Hypothalamus (tissue), 51 donors: ENCODE data around the gene MACROD2.
"Not testable (repeated sequence)": the region's sequence is repeated elsewhere in the genome, so short reads cannot be mapped to it uniquely, and the experiment has no call there.

Source experiments
- DNase-seq, 51 donors: peaks; one replicate each; lab custom pipeline; 2025; lab: John Stamatoyannopoulos, UW

The MACROD2 gene

GRCh38 chr20:15107931-15108330 lies 1112.6 kb downstream of the MACROD2 start:
- no peak for DNase-seq

- no peak for DNase-seq
These were observed 1114.2 kb downstream of the MACROD2 start for GRCh38 chr20:15109494-15109893.

- DNase-seq, result no peak
These were observed 1116.3 kb downstream of the MACROD2 start for GRCh38 chr20:15111654-15112053.

GRCh38 chr20:15113144-15113773 lies 1117.9 kb downstream of the MACROD2 start:
- DNase-seq, result no peak

GRCh38 chr20:15119852-15120487 lies 1124.7 kb downstream of the MACROD2 start:
- DNase-seq, result no peak

GRCh38 chr20:15122613-15123012 lies 1127.3 kb downstream of the MACROD2 start:
- no peak for DNase-seq

- DNase-seq, result no peak
These were observed 1135.9 kb downstream of the MACROD2 start for GRCh38 chr20:15131176-15131575.

- no peak for DNase-seq
These were observed 1143.3 kb downstream of the MACROD2 start for GRCh38 chr20:15138548-15139126.

- DNase-seq, result no peak
These were observed 1144.2 kb downstream of the MACROD2 start for GRCh38 chr20:15139522-15139921.

- no peak for DNase-seq
These were observed 1145.0 kb downstream of the MACROD2 start for GRCh38 chr20:15140286-15140685.

GRCh38 chr20:15140940-15141339 lies 1145.6 kb downstream of the MACROD2 start:
- not testable (repeated sequence) for DNase-seq

- no peak for DNase-seq
These were observed 1146.5 kb downstream of the MACROD2 start for GRCh38 chr20:15141861-15142260.

GRCh38 chr20:15143478-15143877 lies 1148.2 kb downstream of the MACROD2 start:
- no peak for DNase-seq

GRCh38 chr20:15144916-15145315 lies 1149.6 kb downstream of the MACROD2 start:
- DNase-seq, result no peak

GRCh38 chr20:15146948-15147347 lies 1151.6 kb downstream of the MACROD2 start:
- DNase-seq, result no peak

GRCh38 chr20:15154070-15154469 lies 1158.8 kb downstream of the MACROD2 start:
- no peak for DNase-seq

- DNase-seq, result no peak
These were observed 1160.6 kb downstream of the MACROD2 start for GRCh38 chr20:15155848-15156401.

GRCh38 chr20:15158533-15158932 lies 1163.2 kb downstream of the MACROD2 start:
- no peak for DNase-seq

GRCh38 chr20:15162079-15162647 lies 1166.8 kb downstream of the MACROD2 start:
- no peak for DNase-seq

GRCh38 chr20:15163632-15164031 lies 1168.3 kb downstream of the MACROD2 start:
- no peak for DNase-seq

GRCh38 chr20:15164726-15165125 lies 1169.4 kb downstream of the MACROD2 start:
- DNase-seq, result no peak

GRCh38 chr20:15166744-15167143 lies 1171.4 kb downstream of the MACROD2 start:
- DNase-seq, result no peak
